ENCODE measurements around the gene SH2D1B. TPM values are rescaled to one million over a fixed set of nuclear protein-coding genes. Genes with fewer than 3 reads are reported as not detected.

The SH2D1B gene
- total and polyA plus RNA-seq, 10 of the 15 experiments (the other 5 are each of a cell fraction or from before 2014, with no cell fraction given) = 0.18 TPM; not detected in 9

DNA sequence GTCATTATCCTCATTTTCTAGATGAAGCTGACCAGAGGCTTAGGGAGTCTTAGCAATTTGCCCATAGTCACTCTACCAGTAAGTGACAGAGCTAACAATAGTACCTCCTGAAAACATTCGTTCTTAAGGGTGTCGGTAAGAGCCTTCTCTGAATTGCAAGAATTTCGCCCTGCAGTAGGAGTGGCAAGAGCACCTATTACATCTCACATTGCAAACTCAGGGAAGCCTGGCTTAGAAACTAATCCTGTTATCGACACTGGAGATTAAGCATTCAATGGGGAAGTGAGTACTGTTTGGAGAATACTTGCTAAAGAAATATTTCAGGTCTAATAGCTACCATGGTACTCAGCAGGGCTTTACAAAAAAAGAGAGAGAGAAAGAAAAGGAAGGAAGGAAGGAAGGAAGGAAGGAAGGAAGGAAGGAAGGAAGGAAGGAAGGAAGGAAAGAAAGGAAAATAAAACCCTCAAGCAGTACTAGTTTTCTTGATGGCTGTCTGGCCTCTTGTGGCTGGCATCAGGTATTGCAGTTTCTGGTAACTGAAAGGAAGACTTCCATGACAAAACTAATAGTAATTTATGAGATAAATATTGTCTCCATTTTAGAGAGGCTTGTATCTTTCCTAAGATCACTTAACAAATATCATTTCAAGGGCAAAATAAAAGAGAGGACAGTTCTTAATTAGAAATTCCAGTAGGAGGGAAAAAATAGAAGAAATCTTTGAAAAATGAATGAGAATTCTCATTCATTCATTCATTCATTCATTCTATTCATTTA is 20.0 kb downstream of the SH2D1B start (continued):
- TF ChIP-seq NFIC (IDR thresholded peaks at IDR 0.05; ENCODE audit: low read depth, low read length) (no peak), ATF2 (IDR thresholded peaks at IDR 0.05; ENCODE audit: low read length) (no peak), FOS (IDR thresholded peaks at IDR 0.05; ENCODE audit: borderline replicate concordance, extremely low read depth, insufficient read length) (no peak), TBL1XR1 (IDR thresholded peaks at IDR 0.05; ENCODE audit: low read depth, low read length) (no peak), SMAD1 (IDR thresholded peaks at IDR 0.05; ENCODE audit: low read depth, partially characterized antibody) (no peak), IKZF2 (IDR thresholded peaks at IDR 0.05) (no peak), ZBTB40 (IDR thresholded peaks at IDR 0.05; ENCODE audit: borderline replicate concordance) (no peak), SUZ12 (IDR thresholded peaks at IDR 0.05; ENCODE audit: unreplicated experiment) (no peak), MTA2 (IDR thresholded peaks at IDR 0.05; ENCODE audit: low read depth) (peak; percentile 18; the same call in 1 of the 2 replicates), ZNF384 (IDR thresholded peaks at IDR 0.05; ENCODE audit: borderline replicate concordance, low read depth, low read length) (no peak), TCF7 (IDR thresholded peaks at IDR 0.05; ENCODE audit: borderline replicate concordance) (no peak), CBX3 (IDR thresholded peaks at IDR 0.05; ENCODE audit: borderline replicate concordance, low read depth) (no peak), POU2F2 (IDR thresholded peaks at IDR 0.05; ENCODE audit: borderline replicate concordance, low read depth, low read length) (no peak)
- TF ChIP-seq, protein P1, sequence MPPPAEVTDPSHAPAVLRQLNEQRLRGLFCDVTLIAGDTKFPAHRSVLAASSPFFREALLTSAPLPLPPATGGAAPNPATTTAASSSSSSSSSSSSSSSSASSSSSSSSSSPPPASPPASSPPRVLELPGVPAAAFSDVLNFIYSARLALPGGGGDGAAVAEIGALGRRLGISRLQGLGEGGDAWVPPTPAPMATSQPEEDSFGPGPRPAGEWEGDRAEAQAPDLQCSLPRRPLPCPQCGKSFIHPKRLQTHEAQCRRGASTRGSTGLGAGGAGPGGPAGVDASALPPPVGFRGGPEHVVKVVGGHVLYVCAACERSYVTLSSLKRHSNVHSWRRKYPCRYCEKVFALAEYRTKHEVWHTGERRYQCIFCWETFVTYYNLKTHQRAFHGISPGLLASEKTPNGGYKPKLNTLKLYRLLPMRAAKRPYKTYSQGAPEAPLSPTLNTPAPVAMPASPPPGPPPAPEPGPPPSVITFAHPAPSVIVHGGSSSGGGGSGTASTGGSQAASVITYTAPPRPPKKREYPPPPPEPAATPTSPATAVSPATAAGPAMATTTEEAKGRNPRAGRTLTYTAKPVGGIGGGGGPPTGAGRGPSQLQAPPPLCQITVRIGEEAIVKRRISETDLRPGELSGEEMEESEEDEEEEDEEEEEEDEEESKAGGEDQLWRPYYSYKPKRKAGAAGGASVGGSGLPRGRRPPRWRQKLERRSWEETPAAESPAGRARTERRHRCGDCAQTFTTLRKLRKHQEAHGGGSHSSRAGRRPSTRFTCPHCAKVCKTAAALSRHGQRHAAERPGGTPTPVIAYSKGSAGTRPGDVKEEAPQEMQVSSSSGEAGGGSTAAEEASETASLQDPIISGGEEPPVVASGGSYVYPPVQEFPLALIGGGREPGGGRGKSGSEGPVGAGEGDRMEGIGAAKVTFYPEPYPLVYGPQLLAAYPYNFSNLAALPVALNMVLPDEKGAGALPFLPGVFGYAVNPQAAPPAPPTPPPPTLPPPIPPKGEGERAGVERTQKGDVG (CRISPR knock-in tag; IDR thresholded peaks at IDR 0.05) = no peak
- TF ChIP-seq, protein P2, sequence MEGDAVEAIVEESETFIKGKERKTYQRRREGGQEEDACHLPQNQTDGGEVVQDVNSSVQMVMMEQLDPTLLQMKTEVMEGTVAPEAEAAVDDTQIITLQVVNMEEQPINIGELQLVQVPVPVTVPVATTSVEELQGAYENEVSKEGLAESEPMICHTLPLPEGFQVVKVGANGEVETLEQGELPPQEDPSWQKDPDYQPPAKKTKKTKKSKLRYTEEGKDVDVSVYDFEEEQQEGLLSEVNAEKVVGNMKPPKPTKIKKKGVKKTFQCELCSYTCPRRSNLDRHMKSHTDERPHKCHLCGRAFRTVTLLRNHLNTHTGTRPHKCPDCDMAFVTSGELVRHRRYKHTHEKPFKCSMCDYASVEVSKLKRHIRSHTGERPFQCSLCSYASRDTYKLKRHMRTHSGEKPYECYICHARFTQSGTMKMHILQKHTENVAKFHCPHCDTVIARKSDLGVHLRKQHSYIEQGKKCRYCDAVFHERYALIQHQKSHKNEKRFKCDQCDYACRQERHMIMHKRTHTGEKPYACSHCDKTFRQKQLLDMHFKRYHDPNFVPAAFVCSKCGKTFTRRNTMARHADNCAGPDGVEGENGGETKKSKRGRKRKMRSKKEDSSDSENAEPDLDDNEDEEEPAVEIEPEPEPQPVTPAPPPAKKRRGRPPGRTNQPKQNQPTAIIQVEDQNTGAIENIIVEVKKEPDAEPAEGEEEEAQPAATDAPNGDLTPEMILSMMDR (IDR thresholded peaks at IDR 0.05 in 2 of 3, conservative IDR thresholded peaks at IDR 0.05 in 1 of 3; ENCODE audit: control insufficient read depth in 2 of 3, extremely low read depth in 1 of 3, insufficient read depth in 1 of 3, low read depth in 3 of 3, low read length in 3 of 3) = peak; percentile 71 to 75 (median 74)
- TF ChIP-seq, protein P3, sequence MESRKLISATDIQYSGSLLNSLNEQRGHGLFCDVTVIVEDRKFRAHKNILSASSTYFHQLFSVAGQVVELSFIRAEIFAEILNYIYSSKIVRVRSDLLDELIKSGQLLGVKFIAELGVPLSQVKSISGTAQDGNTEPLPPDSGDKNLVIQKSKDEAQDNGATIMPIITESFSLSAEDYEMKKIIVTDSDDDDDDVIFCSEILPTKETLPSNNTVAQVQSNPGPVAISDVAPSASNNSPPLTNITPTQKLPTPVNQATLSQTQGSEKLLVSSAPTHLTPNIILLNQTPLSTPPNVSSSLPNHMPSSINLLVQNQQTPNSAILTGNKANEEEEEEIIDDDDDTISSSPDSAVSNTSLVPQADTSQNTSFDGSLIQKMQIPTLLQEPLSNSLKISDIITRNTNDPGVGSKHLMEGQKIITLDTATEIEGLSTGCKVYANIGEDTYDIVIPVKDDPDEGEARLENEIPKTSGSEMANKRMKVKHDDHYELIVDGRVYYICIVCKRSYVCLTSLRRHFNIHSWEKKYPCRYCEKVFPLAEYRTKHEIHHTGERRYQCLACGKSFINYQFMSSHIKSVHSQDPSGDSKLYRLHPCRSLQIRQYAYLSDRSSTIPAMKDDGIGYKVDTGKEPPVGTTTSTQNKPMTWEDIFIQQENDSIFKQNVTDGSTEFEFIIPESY (IDR thresholded peaks at IDR 0.05) = no peak
